IMR-90 (cell line): ENCODE data around the gene OSBPL3. TPM values are rescaled to one million over a fixed set of nuclear protein-coding genes. Genes with fewer than 3 reads are reported as not detected.

Experiments
- ATAC-seq: fragments of 200-7000 bp; cut with Tn5 transposase; 2 replicates; pipeline ENCODE4 v1.9.1; 2020; ENCODE audit warnings: low read depth, mild to moderate bottlenecking, moderate library complexity
- BruUV-seq: library from RNA; stranded (reverse); fragments of 400-500 nt; replicated peaks from 2 replicates; lab custom pipeline; 2021; lab: Mats Ljungman, UMichigan
- CTCF ChIA-PET: fragments of 300-600 bp; formaldehyde crosslinking; extraction: SDS; loops from one replicate; lab custom pipeline; 2021; ENCODE audit warnings: antibody characterized with exemption; lab: Yijun Ruan, JAX
- POLR2A ChIA-PET: fragments of 300-600 bp; sonication (Branson Sonifier 250); formaldehyde crosslinking; loops from one replicate; lab custom pipeline; 2022; ENCODE audit warnings: antibody characterized with exemption; ENCODE audit not compliant: unreplicated experiment; lab: Charles Lee
- DNase-seq: peaks from one replicate; pipeline ENCODE4 v3.0.0; 2013
- H2AFZ ChIP-seq: replicated peaks from 2 replicates; pipeline ENCODE3; 2013; ENCODE audit warnings: low read length, mild to moderate bottlenecking; ENCODE audit not compliant: poor library complexity
- H2AK5ac ChIP-seq: 2 replicates; pipeline ENCODE4 v1.6.1; 2013; ENCODE audit warnings: low read depth, low read length, inconsistent platforms
- H2AK9ac ChIP-seq: replicated peaks from 2 replicates; pipeline ENCODE3; 2013; ENCODE audit warnings: mild to moderate bottlenecking, low read depth, low read length, moderate library complexity; ENCODE audit not compliant: poor library complexity
- H2BK120ac ChIP-seq: 2 replicates; pipeline ENCODE4 v1.6.1; 2013; ENCODE audit warnings: low read depth, low read length, inconsistent platforms
- H2BK15ac ChIP-seq: 3 replicates; pipeline ENCODE4 v1.6.1; 2013; ENCODE audit warnings: low read depth, low read length, inconsistent platforms
- H2BK20ac ChIP-seq: 2 replicates; pipeline ENCODE4 v1.6.1; 2013; ENCODE audit warnings: low read depth, mild to moderate bottlenecking, inconsistent platforms, low read length, moderate library complexity
- H2BK5ac ChIP-seq: 2 replicates; pipeline ENCODE4 v1.6.1; 2013; ENCODE audit warnings: mild to moderate bottlenecking, low read depth, low read length, inconsistent platforms; ENCODE audit not compliant: poor library complexity, severe bottlenecking
- H3K14ac ChIP-seq: replicated peaks from 2 replicates; pipeline ENCODE4 v1.6.1; 2013; ENCODE audit warnings: low read depth, low read length, inconsistent platforms
- H3K18ac ChIP-seq: 2 replicates; pipeline ENCODE4 v1.6.1; 2013; ENCODE audit warnings: low read depth, low read length, control low read depth
- H3K23ac ChIP-seq: 2 replicates; pipeline ENCODE4 v1.6.1; 2013; ENCODE audit warnings: low read depth, low read length, inconsistent platforms
- H3K27ac ChIP-seq: 2 replicates; pipeline ENCODE4 v1.5.1; 2013; ENCODE audit warnings: mild to moderate bottlenecking, control low read depth, low read length; ENCODE audit not compliant: insufficient read depth
- H3K27me3 ChIP-seq: 2 replicates; pipeline ENCODE4 v1.6.1; 2013; ENCODE audit warnings: low read length; ENCODE audit not compliant: control insufficient read depth, insufficient read depth
- H3K36me3 ChIP-seq: 2 replicates; pipeline ENCODE4 v1.6.1; 2013; ENCODE audit warnings: low read length, mixed read lengths; ENCODE audit not compliant: control insufficient read depth, insufficient read depth
- H3K4ac ChIP-seq: 2 replicates; pipeline ENCODE4 v1.6.1; 2013; ENCODE audit warnings: low read depth, low read length, inconsistent platforms
- H3K4me1 ChIP-seq: 2 replicates; pipeline ENCODE4 v1.6.1; 2013; ENCODE audit warnings: low read length, mixed read lengths; ENCODE audit not compliant: control insufficient read depth, insufficient read depth
- H3K4me2 ChIP-seq: 2 replicates; pipeline ENCODE4 v1.6.1; 2013; ENCODE audit warnings: low read depth, mild to moderate bottlenecking, control low read depth, low read length, moderate library complexity
- H3K4me3 ChIP-seq: 2 replicates; pipeline ENCODE4 v1.5.1; 2013; ENCODE audit warnings: low read depth, mild to moderate bottlenecking, control low read depth, low read length, moderate library complexity; ENCODE audit not compliant: insufficient read depth
- H3K56ac ChIP-seq: 2 replicates; pipeline ENCODE4 v1.6.1; 2013; ENCODE audit warnings: low read length, inconsistent platforms; ENCODE audit not compliant: insufficient read depth; ENCODE audit errors: extremely low read depth
- H3K79me1 ChIP-seq, 2 experiments: 2 replicates each; pipeline ENCODE4 v1.6.1; 2013; ENCODE audit warnings: low read length in 2 of 2, inconsistent platforms in 1 of 2, low read depth in 1 of 2
- H3K9ac ChIP-seq: 2 replicates; pipeline ENCODE4 v1.6.1; 2013; ENCODE audit warnings: low read depth, low read length, control low read depth
- H3K9me1 ChIP-seq: 2 replicates; pipeline ENCODE4 v1.6.1; 2013; ENCODE audit warnings: low read length, inconsistent platforms; ENCODE audit not compliant: insufficient read depth
- H3K9me3 ChIP-seq: 2 replicates; pipeline ENCODE4 v1.6.1; 2013; ENCODE audit warnings: low read length; ENCODE audit not compliant: control insufficient read depth, insufficient read depth
- H4K20me1 ChIP-seq: 2 replicates; pipeline ENCODE4 v1.6.1; 2013; ENCODE audit warnings: low read length, inconsistent platforms; ENCODE audit not compliant: insufficient read depth
- H4K5ac ChIP-seq: 2 replicates; pipeline ENCODE4 v1.6.1; 2013; ENCODE audit warnings: mild to moderate bottlenecking, low read depth, low read length, control low read depth
- H4K8ac ChIP-seq, 2 experiments: 2 replicates each; pipeline ENCODE4 v1.6.1; 2013; ENCODE audit warnings: low read depth in 2 of 2, low read length in 2 of 2, control low read depth in 1 of 2, inconsistent platforms in 1 of 2
- H4K91ac ChIP-seq: 2 replicates; pipeline ENCODE4 v1.6.1; 2013; ENCODE audit warnings: low read depth, low read length, inconsistent platforms; ENCODE audit not compliant: insufficient read depth
- BHLHE40 ChIP-seq: fragments of 150-350 bp; IDR thresholded peaks from 2 replicates; pipeline ENCODE4 v1.6.1; 2016; ENCODE audit warnings: mild to moderate bottlenecking, low read depth, low read length
- CEBPB ChIP-seq: IDR thresholded peaks from 2 replicates; pipeline ENCODE4 v1.6.1; 2012; ENCODE audit warnings: low read depth, low read length, improper control_type of control experiment
- CHD1 ChIP-seq: IDR thresholded peaks from 2 replicates; pipeline ENCODE4 v1.6.1; 2012; ENCODE audit warnings: low read depth, low read length, improper control_type of control experiment
- MAFK ChIP-seq: IDR thresholded peaks from 2 replicates; pipeline ENCODE4 v1.6.1; 2012; ENCODE audit warnings: low read depth, low read length, improper control_type of control experiment
- MXI1 ChIP-seq: IDR thresholded peaks from 2 replicates; pipeline ENCODE4 v1.6.1; 2012; ENCODE audit warnings: low read depth, mild to moderate bottlenecking, low read length, moderate library complexity, borderline replicate concordance
- NFE2L2 ChIP-seq: fragments of 150-350 bp; IDR thresholded peaks from 2 replicates; pipeline ENCODE4 v1.6.1; 2016; ENCODE audit warnings: low read depth, mild to moderate bottlenecking, low read length
- POLR2A ChIP-seq: IDR thresholded peaks from 2 replicates; pipeline ENCODE4 v1.6.1; 2012; ENCODE audit warnings: mild to moderate bottlenecking, low read depth, low read length
- RAD21 ChIP-seq: IDR thresholded peaks from 2 replicates; pipeline ENCODE4 v1.6.1; 2012; ENCODE audit warnings: low read length, improper control_type of control experiment
- RCOR1 ChIP-seq: IDR thresholded peaks from 2 replicates; pipeline ENCODE4 v1.6.1; 2012; ENCODE audit warnings: mild to moderate bottlenecking, low read length, improper control_type of control experiment; ENCODE audit not compliant: insufficient replicate concordance
- SMC3 ChIP-seq: fragments of 150-350 bp; IDR thresholded peaks from 2 replicates; pipeline ENCODE4 v1.6.1; 2016; ENCODE audit warnings: low read depth, mild to moderate bottlenecking, antibody characterized with exemption, low read length, moderate library complexity
- WGBS, 2 experiments: methylation state at CpG; one replicate each; pipeline versions ENCODE4 v1.1.5 to v1.1.7; 2013; ENCODE audit warnings: missing lambda C conversion rate in 2 of 2; ENCODE audit not compliant: insufficient read length in 1 of 2; ENCODE audit errors: extremely low coverage in 2 of 2; 5-methylcytosine and 5-hydroxymethylcytosine counted together
- dilution Hi-C: fragments of 300-500 bp; cut with HindIII; formaldehyde crosslinking; loops from one replicate; pipeline ENCODE4 v1.14.3; 2018; ENCODE audit warnings: low sequenced_read_pairs; ENCODE audit not compliant: unreplicated experiment
- in situ Hi-C: fragments of 300-500 bp; cut with MboI; formaldehyde crosslinking; loops from 3 replicates; pipeline ENCODE4 v1.14.3; 2019; ENCODE audit warnings: low sequenced_read_pairs, inconsistent platforms, mixed read lengths
- intact Hi-C: fragments of 100-400 bp; cut with micrococcal nuclease; formaldehyde crosslinking; loops from 2 replicates; pipeline ENCODE4 v1.10.0; 2022
- polyA plus RNA-seq, 3 experiments: library from polyadenylated mRNA; depleted of rRNA; stranded (reverse); fragments of >200 nt; gene quantifications; 2 replicates each; pipeline ENCODE4 v1.2.3, GENCODE V29; 2012; ENCODE audit warnings: low replicate concordance in 1 of 3
- total RNA-seq: library from RNA; depleted of rRNA; stranded (reverse); fragments of >200 nt; gene quantifications from 2 replicates; pipeline ENCODE4 v1.2.3, GENCODE V29; 2012
- TF ChIP-seq, protein P1 (sequence below): conservative IDR thresholded peaks from 2 replicates; pipeline ENCODE4 v1.5.1; 2012; ENCODE audit warnings: mild to moderate bottlenecking, low read depth, low read length, improper control_type of control experiment

The OSBPL3 gene
- total and polyA plus RNA-seq, 2 of the 4 experiments (the other 2 are of a cell fraction), result 18.0 to 29.9 TPM

DNA sequence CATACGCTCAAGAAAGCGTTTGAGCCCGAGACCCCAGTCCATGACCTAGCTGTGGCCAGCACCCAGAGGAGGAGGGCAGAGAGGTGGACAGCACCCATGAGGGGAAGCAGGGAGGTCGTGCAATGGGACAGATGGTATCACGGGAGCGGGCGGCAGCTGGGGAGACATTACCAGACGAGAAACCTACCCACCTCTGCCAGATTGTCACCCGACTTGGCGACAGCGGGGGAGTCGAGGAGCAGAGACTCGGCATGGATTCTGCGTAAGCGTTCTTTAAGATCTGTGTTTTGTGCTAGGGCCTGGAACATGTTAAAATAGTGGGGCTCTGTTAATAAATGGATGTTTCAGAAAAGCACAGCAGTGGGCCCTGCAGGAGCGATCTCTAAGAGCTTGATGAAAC is 131.1 kb downstream of the OSBPL3 start:
- Histone ChIP-seq H4K8ac (no peak overlapping the region), H3K14ac (no peak overlapping the region), H3K27ac (no peak overlapping the region), H3K23ac (no peak overlapping the region), H2AK5ac (no peak overlapping the region), H3K9me1 (peaks cover 11% of the 10 kb centered on the region), H2BK5ac (no peak overlapping the region), H2BK120ac (no peak overlapping the region), H3K9ac (no peak overlapping the region), H3K4me3 (no peak overlapping the region), H3K9me3 (no peaks in the 10 kb centered on the region), H3K4ac (no peak overlapping the region), H2AFZ (no peak overlapping the region), H3K4me2 (no peak overlapping the region), H2BK20ac (no peak overlapping the region), H3K4me1 (peaks cover 7% of the 10 kb centered on the region), H4K91ac (no peak overlapping the region), H2BK15ac (no peak overlapping the region), H3K56ac (no peak overlapping the region), H3K79me1 (peaks cover 5 to 23% of the 10 kb centered on the region in 2 experiments; a peak in 3 of 4 replicates), H4K5ac (no peak overlapping the region), H3K36me3 (peaks cover 6% of the 10 kb centered on the region), H4K20me1 (no peaks in the 10 kb centered on the region), H2AK9ac (no peak overlapping the region), H3K27me3 (no peaks in the 10 kb centered on the region), H3K18ac (no peak overlapping the region)
- ChIA-PET CTCF (no interaction called here), POLR2A (no interaction called here)
- dilution Hi-C loops (no loop called here), intact Hi-C loops (no loop called here), in situ Hi-C loops (no loop called here)
- ATAC-seq (no peak), DNase-seq (no peak)
- no TSS peak for BruUV-seq
- 93% methylated on average over 14 of the region's 16 CpGs; no CpG with 5 or more reads in 1 of the 2 experiments for WGBS, 2 experiments
- no peak for TF ChIP-seq SMC3
- TF ChIP-seq MXI1, result no peak
- no peak for TF ChIP-seq BHLHE40
- TF ChIP-seq CEBPB, result no peak
- no peak for TF ChIP-seq RAD21
- no peak for TF ChIP-seq MAFK
- no peak for TF ChIP-seq POLR2A
- no peak for TF ChIP-seq RCOR1
- no peak for TF ChIP-seq CHD1
- TF ChIP-seq NFE2L2, result no peak
- TF ChIP-seq, protein P1, sequence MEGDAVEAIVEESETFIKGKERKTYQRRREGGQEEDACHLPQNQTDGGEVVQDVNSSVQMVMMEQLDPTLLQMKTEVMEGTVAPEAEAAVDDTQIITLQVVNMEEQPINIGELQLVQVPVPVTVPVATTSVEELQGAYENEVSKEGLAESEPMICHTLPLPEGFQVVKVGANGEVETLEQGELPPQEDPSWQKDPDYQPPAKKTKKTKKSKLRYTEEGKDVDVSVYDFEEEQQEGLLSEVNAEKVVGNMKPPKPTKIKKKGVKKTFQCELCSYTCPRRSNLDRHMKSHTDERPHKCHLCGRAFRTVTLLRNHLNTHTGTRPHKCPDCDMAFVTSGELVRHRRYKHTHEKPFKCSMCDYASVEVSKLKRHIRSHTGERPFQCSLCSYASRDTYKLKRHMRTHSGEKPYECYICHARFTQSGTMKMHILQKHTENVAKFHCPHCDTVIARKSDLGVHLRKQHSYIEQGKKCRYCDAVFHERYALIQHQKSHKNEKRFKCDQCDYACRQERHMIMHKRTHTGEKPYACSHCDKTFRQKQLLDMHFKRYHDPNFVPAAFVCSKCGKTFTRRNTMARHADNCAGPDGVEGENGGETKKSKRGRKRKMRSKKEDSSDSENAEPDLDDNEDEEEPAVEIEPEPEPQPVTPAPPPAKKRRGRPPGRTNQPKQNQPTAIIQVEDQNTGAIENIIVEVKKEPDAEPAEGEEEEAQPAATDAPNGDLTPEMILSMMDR, result no peak
